Sigmoid colon (tissue), 7 donors: ENCODE results near the gene ASB2. TPM values are rescaled to one million over a fixed set of nuclear protein-coding genes. Genes with fewer than 3 reads are reported as not detected.
A peak's percentile ranks its signal among the peaks of the same experiment; 100 is the strongest.

ENCODE experiments used
- DNase-seq: peaks from one replicate; pipeline ENCODE4 v3.0.0-alpha.2; 2019
- H3K27ac ChIP-seq, 4 donors: fragments of 200-600 bp; sonication (generic); one replicate each; pipeline ENCODE4 v1.5.1; 2016 to 2019; ENCODE audit warnings: mild to moderate bottlenecking in 1 of 4
- H3K27me3 ChIP-seq, 3 donors: fragments of 200-600 bp; sonication (generic); one replicate each; pipeline ENCODE4 v1.5.1; 2019; ENCODE audit warnings: mild to moderate bottlenecking in 1 of 3
- H3K36me3 ChIP-seq, 4 donors: fragments of 200-600 bp; sonication (generic); one replicate each; pipeline ENCODE4 v1.5.1; 2016 to 2019
- H3K4me1 ChIP-seq, 4 donors: fragments of 200-600 bp; sonication (generic); one replicate each; pipeline ENCODE4 v1.5.1; 2017 to 2019
- H3K4me3 ChIP-seq, 4 donors: fragments of 200-600 bp; sonication (generic); one replicate each; pipeline ENCODE4 v1.5.1; 2017 to 2019; ENCODE audit warnings: mild to moderate bottlenecking in 2 of 4, moderate library complexity in 1 of 4
- H3K9me3 ChIP-seq, 4 donors: fragments of 200-600 bp in 3 of 4; sonication (generic) in 3 of 4; one replicate each; pipeline versions ENCODE4 v1.5.1 to v1.6.1; 2013 to 2019
- EP300 ChIP-seq, 4 donors: sonication (generic); formaldehyde crosslinking; IDR thresholded peaks; one replicate each; pipeline ENCODE4 v1.6.1; 2017; ENCODE audit warnings: antibody characterized with exemption in 4 of 4
- POLR2A ChIP-seq, 2 donors: fragments of 450-650 bp; IDR thresholded peaks; one replicate each; pipeline ENCODE4 v1.6.1; 2016; ENCODE audit warnings: antibody characterized with exemption in 2 of 2, mild to moderate bottlenecking in 2 of 2, moderate library complexity in 2 of 2
- POLR2AphosphoS5 ChIP-seq, 4 donors: sonication (generic); formaldehyde crosslinking; IDR thresholded peaks; one replicate each; pipeline ENCODE4 v1.6.1; 2017; ENCODE audit warnings: antibody characterized with exemption in 4 of 4
- WGBS, 2 donors: extraction: QIAGEN DNeasy Blood & Tissue Kit; methylation state at CpG; one replicate each; pipeline ENCODE4 v1.1.7; 2013; 5-methylcytosine and 5-hydroxymethylcytosine counted together
- intact Hi-C: fragments of 100-400 bp; cut with DNase I; formaldehyde crosslinking; loops from one replicate; pipeline ENCODE4 v1.15.1; 2023
- polyA plus RNA-seq, 3 donors: library from polyadenylated mRNA; stranded (reverse); fragments of 200-250 nt; gene quantifications; one replicate each; pipeline ENCODE4 v1.2.3, GENCODE V29; 2013
- total RNA-seq, 4 donors: library from RNA; depleted of rRNA; stranded (reverse); fragments of >200 nt; gene quantifications; one replicate each; pipeline ENCODE4 v1.1.0, GENCODE V29; 2016
- TF ChIP-seq, protein P1 (sequence below), 4 experiments: fragments of 450-650 bp in 3 of 4; fragments of 200-600 bp in 1 of 4; IDR thresholded peaks; one replicate each; pipeline ENCODE4 v1.5.1; 2016 to 2019; ENCODE audit warnings: antibody characterized with exemption in 4 of 4, mild to moderate bottlenecking in 3 of 4, moderate library complexity in 2 of 4
- donor health status: healthy with polysubstance abuse.
- donor health status: Bipolar disorder and iron deficiency.
- donor health status: healthy.

The ASB2 gene
- total and polyA plus RNA-seq, 7 donors: 1.2 to 178 (median 117) TPM

DNA sequence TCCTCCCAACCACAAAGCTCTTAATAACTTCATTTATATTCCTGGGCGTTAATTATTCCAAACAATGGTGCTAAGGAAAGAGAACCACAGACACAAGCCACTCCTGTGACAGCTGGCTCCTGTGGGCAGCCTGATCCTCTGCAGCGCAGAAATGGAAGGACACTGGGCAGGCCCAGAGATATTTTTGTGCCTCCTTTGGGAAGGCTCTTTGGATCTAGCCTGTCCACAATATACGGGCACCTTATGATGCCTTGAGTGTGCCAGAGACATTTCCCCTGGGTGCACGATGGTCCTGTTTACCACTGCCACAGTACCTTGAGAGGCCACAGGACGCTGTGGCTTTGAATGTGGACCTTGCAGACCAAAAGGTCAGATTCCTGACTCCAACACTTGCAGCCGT, 2.1 kb downstream of the ASB2 start:
- H3K4me3 ChIP-seq: peak overlapping the region; percentile 42 to 65 (median 58)
- no peaks in the 10 kb centered on the region for H3K9me3 ChIP-seq
- DNase-seq: no peak
- H3K27me3 ChIP-seq: no peaks in the 10 kb centered on the region
- H3K27ac ChIP-seq: peak overlapping the region; percentile 86 to 93 (median 90)
- no peaks in the 10 kb centered on the region for H3K36me3 ChIP-seq
- TF ChIP-seq POLR2AphosphoS5 (IDR thresholded peaks at IDR 0.05): peak in 3 of 4 donors; percentile 4 to 48 (median 20)
- TF ChIP-seq POLR2A (IDR thresholded peaks at IDR 0.05): peak in 1 of 2 donors; percentile 20
- no peak for TF ChIP-seq EP300 (IDR thresholded peaks at IDR 0.05)
- peaks cover 0 to 80% (median 60%) of the 10 kb centered on the region in 4 donors for H3K4me1 ChIP-seq
- WGBS, 2 donors: 81 to 86% methylated on average over 6 of the region's 6 CpGs
- intact Hi-C loops: loop anchor here (2.0 kb wide), 1 partner anchor 15 kb away; no protein-coding TSS in a partner anchor

DNA sequence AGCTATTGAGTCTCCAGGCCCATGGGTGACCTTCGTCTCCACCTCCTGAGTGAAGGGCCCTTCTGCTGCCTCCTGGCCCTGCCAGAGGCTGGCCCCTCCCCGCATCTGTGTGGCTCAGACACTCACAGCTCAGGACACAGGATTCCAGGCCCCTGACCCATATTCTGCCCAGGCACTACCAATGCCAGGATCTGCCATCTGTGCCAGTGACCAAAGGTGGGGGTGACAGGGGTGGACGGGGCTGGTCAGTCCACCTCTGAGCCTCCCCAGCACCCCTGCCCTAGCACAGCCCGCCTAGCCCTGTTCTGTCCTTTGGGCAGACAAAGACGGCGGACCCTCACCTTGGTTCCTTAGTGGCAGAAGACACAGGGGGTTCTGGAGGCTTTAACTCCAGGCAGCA, 2.8 kb downstream of the ASB2 start:
- H3K9me3 ChIP-seq: no peaks in the 10 kb centered on the region
- TF ChIP-seq POLR2A (IDR thresholded peaks at IDR 0.05) (no peak), EP300 (IDR thresholded peaks at IDR 0.05) (no peak), POLR2AphosphoS5 (IDR thresholded peaks at IDR 0.05) (no peak)
- TF ChIP-seq, protein P1, sequence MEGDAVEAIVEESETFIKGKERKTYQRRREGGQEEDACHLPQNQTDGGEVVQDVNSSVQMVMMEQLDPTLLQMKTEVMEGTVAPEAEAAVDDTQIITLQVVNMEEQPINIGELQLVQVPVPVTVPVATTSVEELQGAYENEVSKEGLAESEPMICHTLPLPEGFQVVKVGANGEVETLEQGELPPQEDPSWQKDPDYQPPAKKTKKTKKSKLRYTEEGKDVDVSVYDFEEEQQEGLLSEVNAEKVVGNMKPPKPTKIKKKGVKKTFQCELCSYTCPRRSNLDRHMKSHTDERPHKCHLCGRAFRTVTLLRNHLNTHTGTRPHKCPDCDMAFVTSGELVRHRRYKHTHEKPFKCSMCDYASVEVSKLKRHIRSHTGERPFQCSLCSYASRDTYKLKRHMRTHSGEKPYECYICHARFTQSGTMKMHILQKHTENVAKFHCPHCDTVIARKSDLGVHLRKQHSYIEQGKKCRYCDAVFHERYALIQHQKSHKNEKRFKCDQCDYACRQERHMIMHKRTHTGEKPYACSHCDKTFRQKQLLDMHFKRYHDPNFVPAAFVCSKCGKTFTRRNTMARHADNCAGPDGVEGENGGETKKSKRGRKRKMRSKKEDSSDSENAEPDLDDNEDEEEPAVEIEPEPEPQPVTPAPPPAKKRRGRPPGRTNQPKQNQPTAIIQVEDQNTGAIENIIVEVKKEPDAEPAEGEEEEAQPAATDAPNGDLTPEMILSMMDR (IDR thresholded peaks at IDR 0.05): no peak
- WGBS, 2 donors: 73 to 79% methylated on average over 6 of the region's 6 CpGs
- peak overlapping the region; percentile 86 to 93 (median 90) for H3K27ac ChIP-seq
- peaks cover 0 to 83% (median 65%) of the 10 kb centered on the region in 4 donors for H3K4me1 ChIP-seq
- H3K36me3 ChIP-seq: no peaks in the 10 kb centered on the region
- intact Hi-C loops: loop anchor here (2.0 kb wide), 1 partner anchor 15 kb away; no protein-coding TSS in a partner anchor
- DNase-seq: no peak
- H3K27me3 ChIP-seq: no peaks in the 10 kb centered on the region
- H3K4me3 ChIP-seq: peak overlapping the region; percentile 42 to 65 (median 58)

DNA sequence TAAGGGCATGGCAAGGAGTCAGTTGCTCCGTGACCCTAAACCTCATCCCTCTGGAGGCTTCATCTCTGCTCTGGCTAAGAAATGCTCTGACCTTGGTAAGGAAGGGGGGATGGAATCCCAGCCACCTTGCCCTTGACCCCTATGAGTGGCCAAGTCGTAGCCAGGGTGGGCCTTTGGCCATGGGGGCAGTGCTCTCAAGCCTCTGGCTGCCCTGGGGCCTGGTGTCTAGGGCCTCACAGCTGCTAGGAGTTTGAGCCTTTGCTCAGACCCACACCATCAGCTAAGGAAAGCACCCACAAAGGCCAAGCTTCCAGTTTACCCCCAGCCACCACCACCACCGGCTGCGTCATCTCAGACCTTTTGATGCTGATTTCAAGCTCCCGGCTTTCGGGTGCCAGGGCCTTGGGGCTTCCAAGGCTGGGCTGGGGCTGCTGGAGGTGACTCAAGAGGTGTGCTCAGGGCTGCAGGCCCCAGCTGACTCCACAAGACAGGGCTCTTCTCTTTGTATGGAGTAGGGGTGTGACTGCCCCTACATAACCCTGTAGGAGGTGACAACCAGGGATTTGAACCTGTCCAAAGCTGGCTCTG, 3.7 kb downstream of the ASB2 start:
- Histone ChIP-seq H3K4me1 (peaks cover 0 to 83% (median 67%) of the 10 kb centered on the region in 4 donors), H3K4me3 (peak overlapping the region; percentile 13 to 65 (median 58)), H3K27me3 (no peaks in the 10 kb centered on the region), H3K27ac (peak overlapping the region; percentile 86 to 93 (median 90)), H3K36me3 (no peaks in the 10 kb centered on the region), H3K9me3 (no peaks in the 10 kb centered on the region)
- DNase-seq: no peak
- WGBS, 2 donors: 86 to 92% methylated on average over 6 of the region's 6 CpGs
- no peak for TF ChIP-seq POLR2AphosphoS5 (IDR thresholded peaks at IDR 0.05)
- TF ChIP-seq, protein P1 (IDR thresholded peaks at IDR 0.05): no peak
- TF ChIP-seq EP300 (IDR thresholded peaks at IDR 0.05): no peak
- no peak for TF ChIP-seq POLR2A (IDR thresholded peaks at IDR 0.05)
- intact Hi-C loops: no loop called here

DNA sequence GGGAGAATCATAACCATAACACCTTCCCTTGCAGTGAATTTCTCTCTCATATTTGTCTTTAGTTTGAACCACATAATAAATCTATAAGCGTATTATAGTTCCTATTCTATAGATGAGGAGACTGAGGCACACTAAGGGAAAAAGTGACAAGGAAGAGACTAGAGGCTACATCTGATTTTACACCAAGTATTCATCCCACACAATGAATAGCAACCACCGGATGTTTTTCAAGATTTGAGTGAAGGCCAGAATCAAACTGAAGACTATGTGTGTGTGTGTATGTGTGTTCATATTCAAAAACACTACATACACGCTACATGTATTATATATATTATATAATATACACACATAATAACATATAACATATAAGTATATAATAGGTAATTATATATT, 4.7 kb downstream of the ASB2 start:
- H3K4me1 ChIP-seq: peaks cover 0 to 81% (median 67%) of the 10 kb centered on the region in 4 donors
- H3K4me3 ChIP-seq: peak overlapping the region in 3 of 4 donors; percentile 29 to 40 (median 38)
- TF ChIP-seq POLR2AphosphoS5 (IDR thresholded peaks at IDR 0.05): no peak
- TF ChIP-seq, protein P1 (IDR thresholded peaks at IDR 0.05): no peak
- TF ChIP-seq EP300 (IDR thresholded peaks at IDR 0.05): no peak
- TF ChIP-seq POLR2A (IDR thresholded peaks at IDR 0.05): no peak
- H3K27ac ChIP-seq: peak overlapping the region; percentile 86 to 93 (median 90)
- no peaks in the 10 kb centered on the region for H3K9me3 ChIP-seq
- no peak for DNase-seq
- intact Hi-C loops: no loop called here
- WGBS, 2 donors: 72 to 79% methylated on average over 3 of the region's 3 CpGs
- H3K27me3 ChIP-seq: no peaks in the 10 kb centered on the region
- no peaks in the 10 kb centered on the region for H3K36me3 ChIP-seq

DNA sequence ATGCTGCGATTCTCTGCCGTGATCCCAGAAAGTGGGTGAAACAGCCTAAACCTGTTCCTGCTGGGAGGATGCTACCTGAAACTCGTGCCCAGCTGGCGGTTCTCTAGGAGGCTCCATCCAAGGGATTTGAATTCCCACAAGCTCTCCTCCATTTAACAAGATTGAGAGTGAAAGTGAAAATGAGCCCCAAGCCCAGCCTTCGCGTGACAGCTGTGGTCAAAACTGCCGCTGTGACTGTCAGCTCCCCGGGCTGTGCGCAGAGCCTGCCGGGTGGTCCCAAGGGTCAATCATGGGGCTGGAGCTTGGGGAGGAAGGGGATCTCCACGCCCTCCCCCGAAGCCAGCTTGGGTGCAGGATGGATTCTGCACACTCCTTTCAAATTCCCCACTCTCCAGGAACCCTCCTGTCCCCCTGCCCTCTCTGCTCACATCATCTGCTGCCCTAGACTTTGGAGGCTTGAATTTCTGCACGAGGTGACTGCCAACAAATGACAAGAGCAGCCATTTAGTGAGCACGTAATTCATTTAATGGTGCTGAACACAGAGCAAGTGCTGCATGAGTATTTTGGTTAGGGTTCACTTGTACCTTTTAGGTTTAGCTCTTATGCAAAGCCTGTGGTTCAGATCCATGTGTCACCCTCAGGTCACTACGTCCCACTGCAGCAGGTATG, 5.3 kb downstream of the ASB2 start:
- intact Hi-C loops: no loop called here
- Histone ChIP-seq H3K9me3 (no peaks in the 10 kb centered on the region), H3K27me3 (no peaks in the 10 kb centered on the region), H3K27ac (peak overlapping the region; percentile 86 to 93 (median 90)), H3K36me3 (no peaks in the 10 kb centered on the region), H3K4me1 (peaks cover 0 to 86% (median 72%) of the 10 kb centered on the region in 4 donors), H3K4me3 (peak overlapping the region in 3 of 4 donors; percentile 29 to 40 (median 38))
- 11 to 20% methylated on average over 15 of the region's 15 CpGs for WGBS, 2 donors
- TF ChIP-seq POLR2AphosphoS5 (IDR thresholded peaks at IDR 0.05) (no peak), POLR2A (IDR thresholded peaks at IDR 0.05) (no peak), EP300 (IDR thresholded peaks at IDR 0.05) (no peak)
- TF ChIP-seq, protein P1 (IDR thresholded peaks at IDR 0.05): no peak
- DNase-seq: no peak
